Fibroblast of lung (primary cell): ENCODE results near the gene PCSK6.

Source experiments
- CTCF ChIP-seq, 2 donors: IDR thresholded peaks in 1 of 2; conservative IDR thresholded peaks in 1 of 2; 1 replicate in 1 of 2; 2 replicates in 1 of 2; pipeline ENCODE4 v1.5.1; 2011 to 2012; ENCODE audit warnings: low read length in 2 of 2, control low read depth in 1 of 2, inconsistent platforms in 1 of 2, low read depth in 1 of 2, mild to moderate bottlenecking in 1 of 2
- EZH2 ChIP-seq: IDR thresholded peaks from 2 replicates; pipeline ENCODE4 v1.5.1; 2012; ENCODE audit warnings: low read length, control low read depth, mild to moderate bottlenecking; ENCODE audit errors: missing control alignments

GRCh38 chr15:101463270-101463669 is 26.2 kb downstream of the PCSK6 start:
- no peak for TF ChIP-seq CTCF (conservative IDR thresholded peaks at IDR 0.05 in 1 of 2, IDR thresholded peaks at IDR 0.05 in 1 of 2; ENCODE audit: low read depth in 1 of 2, low read length in 2 of 2)
- no peak for TF ChIP-seq EZH2
